Testis (tissue), 2 donors: Measurements from ENCODE around the gene WDR91.

Source experiments
- CTCF ChIP-seq, 3 experiments: fragments of 450-650 bp in 2 of 3; fragments of 200-600 bp in 1 of 3; sonication (generic) in 1 of 3; IDR thresholded peaks; one replicate each; pipeline ENCODE4 v1.5.1; 2016 to 2019; ENCODE audit warnings: antibody characterized with exemption in 3 of 3, mild to moderate bottlenecking in 2 of 3, moderate library complexity in 1 of 3
- POLR2A ChIP-seq: fragments of 450-650 bp; IDR thresholded peaks from one replicate; pipeline ENCODE4 v1.6.1; 2017; ENCODE audit warnings: antibody characterized with exemption, mild to moderate bottlenecking, moderate library complexity

GRCh38 chr7:135210888-135211178, 493 bp downstream of the WDR91 start:
- TF ChIP-seq CTCF (IDR thresholded peaks at IDR 0.05) (no peak), POLR2A (no peak)
